GM18951 (cell line): Measurements from ENCODE around the gene CEP85L.
A peak's percentile ranks its signal among the peaks of the same experiment; 100 is the strongest.

Experiments
- POLR2A ChIP-seq: IDR thresholded peaks from 4 replicates; pipeline ENCODE4 v1.6.1; 2011; ENCODE audit warnings: mild to moderate bottlenecking; ENCODE audit not compliant: insufficient read length, insufficient read depth; ENCODE audit errors: extremely low read depth
- in situ Hi-C: fragments of 300-500 bp; cut with MboI; formaldehyde crosslinking; loops from one replicate; pipeline ENCODE4 v1.12.0; 2022; ENCODE audit warnings: low sequenced_read_pairs, mixed read lengths, inconsistent platforms; ENCODE audit not compliant: unreplicated experiment

CEP85L gene

DNA sequence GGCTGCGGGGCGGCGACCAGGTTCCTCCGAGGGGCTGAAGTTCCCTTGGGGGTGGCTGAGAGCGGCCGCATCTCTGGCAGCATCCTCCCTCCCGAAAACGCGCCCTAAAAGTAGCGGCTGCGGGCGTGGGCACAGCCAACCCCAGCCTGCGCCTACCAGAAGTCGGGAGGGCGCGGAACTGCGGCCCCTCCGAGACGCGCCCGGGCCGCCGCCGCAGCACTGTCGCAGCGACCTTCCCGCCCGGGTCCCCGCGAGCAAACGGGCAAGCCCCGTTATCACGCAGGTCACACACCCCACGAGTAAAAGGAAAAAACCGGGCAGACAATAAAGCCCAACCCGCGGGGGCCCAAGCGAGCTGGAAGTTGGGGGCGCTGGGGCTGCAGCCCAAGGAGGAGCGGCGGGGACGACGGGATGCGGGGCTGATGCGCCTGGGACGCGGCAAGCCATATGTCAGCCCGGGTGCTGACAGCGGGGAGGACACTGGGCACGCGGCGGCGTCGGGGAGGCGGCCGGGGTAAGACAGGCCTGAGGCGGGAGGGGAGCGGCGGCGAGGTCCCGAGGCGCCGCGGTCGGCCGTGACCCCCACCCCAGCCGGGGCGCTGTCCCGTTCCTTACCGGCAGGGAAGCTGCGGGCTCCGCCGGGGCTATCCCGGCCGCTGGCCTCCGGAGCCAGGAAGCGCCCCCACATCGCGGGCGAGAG is 659 bp downstream of the CEP85L start:
- peak; percentile 40 for TF ChIP-seq POLR2A
- in situ Hi-C loops, result no loop called here

DNA sequence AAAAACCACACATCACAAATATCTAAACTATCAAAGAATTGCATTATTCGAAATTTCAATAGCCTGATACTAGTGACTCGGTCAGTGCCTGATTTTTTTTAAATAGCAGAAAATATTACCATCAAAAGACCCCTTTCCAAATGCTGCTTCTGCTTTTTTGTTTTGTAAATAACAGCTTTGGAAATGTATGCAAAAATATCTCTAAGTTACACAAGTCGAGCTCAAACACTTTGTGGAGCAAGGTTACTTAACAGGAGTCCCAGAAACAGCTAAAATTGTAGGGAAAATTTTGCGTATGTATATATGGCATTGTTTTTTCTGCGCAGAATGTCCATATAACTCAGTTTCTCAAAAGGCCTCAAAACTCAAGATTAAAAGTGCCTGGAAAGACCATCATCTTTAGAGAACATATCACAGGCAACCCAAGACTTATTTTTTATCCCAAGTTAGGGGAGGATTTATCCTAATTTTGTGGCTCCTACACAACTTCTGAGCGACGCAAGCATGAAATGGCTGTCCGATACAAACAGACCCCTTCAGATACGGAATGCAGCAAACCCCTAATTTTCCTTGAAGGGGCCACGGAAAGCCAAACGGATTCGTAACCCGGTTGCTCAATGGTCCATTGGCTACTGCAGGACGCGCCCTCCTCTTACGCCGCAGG is 1.3 kb downstream of the CEP85L start:
- TF ChIP-seq POLR2A, result no peak

DNA sequence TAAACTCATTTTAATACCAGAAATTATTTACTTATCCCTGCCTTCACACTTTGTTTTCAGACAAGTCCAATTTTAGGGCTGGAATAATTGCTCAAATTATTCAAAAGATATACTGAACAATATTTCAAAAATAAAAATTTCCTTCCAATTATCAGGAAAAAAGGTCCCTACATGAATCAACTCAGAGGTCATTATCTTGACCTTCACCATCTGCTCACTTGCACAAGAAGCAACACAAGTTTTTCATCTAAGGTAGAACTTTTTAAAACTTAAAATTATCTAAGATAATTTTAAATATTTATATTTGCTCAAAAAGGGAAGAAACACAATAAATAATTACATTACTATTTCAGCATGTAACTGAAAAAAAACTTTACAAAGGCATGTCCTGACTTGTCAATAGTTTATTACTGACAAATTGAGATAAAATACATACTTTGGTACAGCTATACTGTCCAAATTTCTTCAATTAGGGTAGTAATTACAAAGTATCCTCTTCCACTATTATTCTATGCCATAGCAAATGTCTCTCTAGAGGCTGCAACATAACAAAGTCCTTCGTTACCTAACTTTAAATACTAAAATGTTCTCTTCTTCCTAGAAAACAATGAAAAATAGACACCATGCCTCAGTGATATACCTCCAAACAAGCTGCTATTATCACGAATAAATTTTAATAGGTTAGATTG is 2.4 kb downstream of the CEP85L start:
- TF ChIP-seq POLR2A, result no peak
- in situ Hi-C loops, result no loop called here

More for the DNA sequence above, 1.3 kb downstream of the CEP85L start:
- in situ Hi-C loops, result no loop called here

DNA sequence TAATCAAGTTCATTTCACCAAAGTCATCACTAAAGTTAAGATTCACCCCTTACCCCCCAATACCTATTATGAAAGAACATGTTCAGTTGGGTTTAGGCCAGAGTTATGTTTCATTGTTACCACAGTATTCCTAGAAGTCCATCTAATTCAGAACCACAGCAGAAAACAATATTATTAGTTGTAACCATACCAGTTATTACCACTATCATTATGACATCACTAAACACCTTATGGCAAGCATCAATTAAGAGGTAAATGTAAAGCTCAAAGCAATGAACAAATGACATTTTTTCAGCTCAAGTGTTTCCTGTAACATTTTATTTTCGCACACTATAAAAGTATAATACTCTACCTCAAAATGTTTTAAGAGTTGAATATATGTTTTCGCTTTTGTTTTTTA is 4.4 kb downstream of the CEP85L start:
- no peak for TF ChIP-seq POLR2A
- in situ Hi-C loops, result no loop called here

DNA sequence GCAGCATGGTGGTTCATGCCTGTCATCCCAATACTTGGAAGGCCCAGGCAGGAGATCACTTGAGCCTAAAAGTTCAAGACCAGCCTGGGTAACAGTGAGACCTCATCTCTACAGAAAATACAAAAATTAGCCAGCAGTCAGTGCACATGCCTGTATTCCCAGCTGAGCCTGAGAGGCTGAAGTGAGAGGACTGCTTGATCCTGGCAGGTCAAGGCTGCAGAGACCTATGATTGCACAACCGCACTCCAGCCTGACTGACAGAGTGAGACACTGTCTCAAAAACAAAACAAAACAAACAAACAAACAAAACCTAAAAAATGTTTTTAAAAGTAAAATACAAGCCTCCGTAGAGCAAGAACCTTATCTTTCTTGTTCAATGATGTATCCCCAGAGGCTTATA is 6.0 kb downstream of the CEP85L start:
- TF ChIP-seq POLR2A, result no peak

DNA sequence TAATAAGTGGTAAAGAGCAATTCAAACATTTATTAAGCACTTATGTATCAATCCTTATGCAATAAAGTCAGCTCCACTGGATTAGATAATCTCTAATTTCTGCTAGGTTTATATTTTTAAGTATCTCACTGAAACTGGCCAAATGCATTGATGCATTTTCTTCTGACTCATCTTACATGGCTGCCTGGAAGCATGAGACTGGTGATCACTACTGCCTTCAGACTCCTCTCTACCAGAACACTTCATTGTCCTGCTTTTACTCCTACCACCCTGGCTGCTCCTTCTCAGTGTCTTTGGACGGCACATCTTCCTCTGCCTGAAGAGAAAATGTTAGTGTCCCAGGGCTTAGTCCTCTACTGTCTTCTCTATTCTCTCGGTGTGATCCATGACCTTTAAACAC is 7.4 kb downstream of the CEP85L start:
- in situ Hi-C loops, result no loop called here
- no peak for TF ChIP-seq POLR2A

More for the DNA sequence above, 6.0 kb downstream of the CEP85L start:
- in situ Hi-C loops, result no loop called here

DNA sequence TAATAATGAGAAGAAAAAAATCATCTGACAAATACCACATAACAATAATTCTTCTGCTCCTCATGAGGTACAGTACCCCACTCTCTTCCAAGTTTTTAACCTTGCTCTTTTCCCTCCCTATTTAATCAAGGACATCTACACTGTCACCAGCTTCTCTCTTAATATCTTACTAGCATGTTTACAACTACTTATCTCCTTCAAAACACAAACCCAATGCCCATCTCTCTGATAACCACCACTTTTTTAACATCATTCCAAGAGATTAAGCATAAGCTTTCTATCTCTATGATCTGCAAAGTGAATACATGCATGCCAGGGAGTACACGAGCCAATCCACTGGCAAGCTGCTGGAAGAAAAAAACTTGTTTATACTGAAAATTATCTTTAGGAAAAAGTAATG is 10.3 kb downstream of the CEP85L start:
- in situ Hi-C loops, result no loop called here
- TF ChIP-seq POLR2A, result no peak

DNA sequence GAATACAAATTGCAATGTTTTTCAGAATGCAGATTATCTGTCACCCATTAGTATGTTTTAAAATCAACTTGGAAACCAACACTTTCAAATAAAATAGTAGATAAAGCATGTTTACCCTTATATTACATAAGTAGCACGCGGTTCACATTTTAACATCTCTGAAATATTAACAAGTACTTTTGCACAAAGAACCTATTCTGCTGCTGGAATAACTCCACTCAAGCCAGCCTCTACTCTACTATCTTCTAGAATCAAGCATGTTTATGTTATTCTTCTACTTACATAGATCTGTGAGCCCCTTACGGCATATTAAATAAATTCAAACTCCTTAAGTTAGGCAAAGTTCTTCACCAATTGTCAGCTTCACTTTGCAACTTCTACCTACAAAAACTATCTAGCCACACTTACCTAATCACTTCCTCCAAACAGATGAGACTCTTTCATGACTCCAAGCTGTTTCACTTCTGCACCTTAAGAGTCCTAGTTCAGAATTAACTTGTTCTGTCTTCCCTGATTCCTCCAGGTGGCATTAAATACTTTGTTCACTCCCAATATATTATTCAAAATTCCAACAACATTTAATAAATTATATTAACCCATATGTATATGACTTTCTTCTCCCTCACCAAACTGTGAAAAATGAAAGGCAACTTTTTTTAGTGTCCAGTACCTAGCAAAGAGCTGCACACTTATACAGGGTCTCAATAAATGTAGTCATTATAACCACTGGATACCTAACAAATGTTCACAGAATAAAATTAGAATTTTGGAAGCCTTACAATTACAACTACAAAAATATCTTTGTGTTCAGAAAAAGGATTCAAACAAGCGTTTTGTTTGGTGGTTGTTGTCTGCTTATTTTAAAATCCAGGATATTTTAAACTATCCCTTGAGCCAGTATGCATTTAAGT is 12.1 kb downstream of the CEP85L start:
- TF ChIP-seq POLR2A, result no peak

DNA sequence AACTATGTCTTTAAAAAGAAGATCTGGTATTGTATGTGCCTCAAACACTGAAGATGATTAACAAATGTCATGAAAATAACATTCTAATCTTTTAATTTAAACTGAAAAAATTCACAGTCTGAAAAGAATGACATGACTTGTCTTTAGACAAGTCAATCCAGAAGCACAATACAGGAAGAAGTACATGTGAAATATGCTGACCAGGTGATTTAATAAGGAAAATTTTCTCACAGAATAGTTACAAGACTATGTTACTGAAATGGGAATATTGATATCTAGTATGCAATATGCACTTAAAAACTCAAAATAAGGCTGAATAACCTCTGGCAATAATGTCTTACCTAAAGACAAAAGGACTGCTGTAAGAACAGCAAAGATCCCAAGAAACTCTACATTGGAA is 13.1 kb downstream of the CEP85L start:
- in situ Hi-C loops, result no loop called here

More for the DNA sequence above, 12.1 kb downstream of the CEP85L start:
- in situ Hi-C loops, result no loop called here

DNA sequence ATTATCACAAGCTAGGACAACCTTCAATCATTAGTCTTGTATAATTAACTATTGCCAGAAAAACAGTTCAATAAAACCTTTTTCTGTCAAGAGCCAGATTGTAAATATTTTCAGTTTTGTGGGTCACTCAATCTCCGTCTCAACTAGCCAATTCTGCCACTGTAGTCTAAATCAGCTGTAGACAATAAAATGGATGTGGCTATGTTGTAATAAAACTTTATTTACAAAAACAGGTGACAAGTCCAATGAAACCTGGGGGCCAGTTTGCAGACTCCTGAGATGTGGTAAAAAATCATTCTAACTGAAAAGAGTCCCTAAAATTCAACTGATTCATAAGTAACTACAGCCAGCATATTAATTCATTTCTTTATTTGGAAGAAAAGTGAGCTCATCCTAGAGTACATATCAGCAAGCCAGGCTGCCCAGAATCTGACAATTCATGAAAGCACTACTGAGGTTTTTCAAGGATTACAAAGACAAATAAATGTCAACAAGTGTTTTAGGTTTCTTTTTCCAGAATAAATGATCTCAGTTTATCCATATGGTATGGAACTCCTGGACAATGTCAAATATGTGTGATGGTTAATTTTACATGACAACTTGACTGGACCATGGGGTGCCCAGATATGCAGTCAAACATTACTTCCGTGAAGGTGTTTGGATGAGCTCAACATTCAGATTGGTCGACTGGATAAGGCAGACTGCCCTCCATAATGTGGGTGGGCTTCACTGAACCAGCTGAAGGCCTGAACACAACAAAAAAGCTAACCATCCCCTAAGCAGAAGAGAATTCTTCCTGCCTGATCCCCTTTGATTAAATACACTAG is 15.3 kb downstream of the CEP85L start:
- in situ Hi-C loops, result no loop called here
- no peak for TF ChIP-seq POLR2A

More for the DNA sequence above, 13.1 kb downstream of the CEP85L start:
- TF ChIP-seq POLR2A, result no peak

DNA sequence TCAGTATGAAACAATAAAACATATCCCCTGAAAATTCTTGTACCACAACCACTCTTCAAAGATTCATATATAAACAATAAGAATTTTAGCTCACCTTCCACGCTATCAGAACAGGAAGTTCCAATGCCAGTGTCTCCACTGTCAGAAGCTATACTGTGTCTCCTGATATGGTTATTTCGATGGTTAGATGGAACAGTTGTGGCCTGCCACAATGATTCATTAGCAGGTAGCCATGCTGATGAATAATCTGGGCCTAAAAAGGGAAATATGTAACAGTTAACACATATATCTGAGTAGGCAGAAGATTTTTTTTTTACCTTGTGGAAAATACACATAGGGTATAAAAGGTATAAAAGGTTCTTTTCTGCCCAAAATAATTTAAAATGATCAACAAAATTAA is 19.0 kb downstream of the CEP85L start:
- in situ Hi-C loops, result no loop called here
- TF ChIP-seq POLR2A, result no peak

DNA sequence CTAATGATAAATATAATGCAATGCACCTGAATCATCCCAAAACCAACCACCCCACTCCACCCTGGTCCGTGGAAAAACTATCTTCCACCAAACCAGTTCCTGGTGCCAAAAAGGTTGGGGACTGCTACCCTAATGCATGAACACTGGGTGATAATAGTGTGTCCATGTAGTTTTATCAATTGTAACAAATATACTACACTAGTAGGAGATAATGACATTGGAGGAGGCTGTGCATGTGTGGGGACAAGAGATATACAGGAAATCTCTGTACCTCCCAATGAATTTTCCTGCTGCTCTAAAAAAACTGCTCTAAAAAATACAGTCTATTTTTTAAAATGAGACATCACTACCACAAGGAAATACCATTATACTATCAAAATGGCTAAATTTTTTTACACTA is 20.5 kb downstream of the CEP85L start:
- in situ Hi-C loops, result no loop called here
- no peak for TF ChIP-seq POLR2A
